HG02885 (cell line): Measurements from ENCODE around the gene VIPR2.

Source experiments
- ATAC-seq: cut with Tn5 transposase; IDR thresholded peaks from one replicate; pipeline ENCODE4 v1.9.1; 2021; ENCODE audit warnings: mild to moderate bottlenecking; ENCODE audit not compliant: unreplicated experiment, poor library complexity

The VIPR2 gene

GRCh38 chr7:159158125-159158887, 13.6 kb upstream of the VIPR2 start:
- ATAC-seq = no peak

- no peak for ATAC-seq
Observed at GRCh38 chr7:159157714-159158113, 13.0 kb upstream of the VIPR2 start.

- ATAC-seq = no peak
Observed at GRCh38 chr7:159156436-159157245, 12.0 kb upstream of the VIPR2 start.

- ATAC-seq = no peak
Observed at GRCh38 chr7:159155410-159155809, 10.7 kb upstream of the VIPR2 start.

- no peak for ATAC-seq
Observed at GRCh38 chr7:159154243-159154642, 9.6 kb upstream of the VIPR2 start.

GRCh38 chr7:159153511-159153910, 8.8 kb upstream of the VIPR2 start:
- no peak for ATAC-seq

- no peak for ATAC-seq
Observed at GRCh38 chr7:159152816-159153215, 8.1 kb upstream of the VIPR2 start.

- ATAC-seq = no peak
Observed at GRCh38 chr7:159151231-159151630, 6.6 kb upstream of the VIPR2 start.

GRCh38 chr7:159149488-159149887, 4.8 kb upstream of the VIPR2 start:
- no peak for ATAC-seq

- ATAC-seq = no peak
Observed at GRCh38 chr7:159148430-159149395, 4.0 kb upstream of the VIPR2 start.

- ATAC-seq = no peak
Observed at GRCh38 chr7:159147687-159148086, 3.0 kb upstream of the VIPR2 start.

GRCh38 chr7:159147246-159147645, 2.6 kb upstream of the VIPR2 start:
- ATAC-seq = no peak

GRCh38 chr7:159146084-159146858, 1.6 kb upstream of the VIPR2 start:
- no peak for ATAC-seq

GRCh38 chr7:159145490-159145855, 806 bp upstream of the VIPR2 start:
- no peak for ATAC-seq

GRCh38 chr7:159143780-159144757, 598 bp downstream of the VIPR2 start:
- no peak for ATAC-seq

GRCh38 chr7:159142730-159143129, 1.9 kb downstream of the VIPR2 start:
- ATAC-seq = no peak

GRCh38 chr7:159142199-159142598, 2.5 kb downstream of the VIPR2 start:
- no peak for ATAC-seq

GRCh38 chr7:159141660-159142059, 3.0 kb downstream of the VIPR2 start:
- ATAC-seq = no peak

- no peak for ATAC-seq
Observed at GRCh38 chr7:159141167-159141566, 3.5 kb downstream of the VIPR2 start.
